HL-60 (cell line): ENCODE measurements around the gene ZNF81.
"Not testable (repeated sequence)": the region's sequence is repeated elsewhere in the genome, so short reads cannot be mapped to it uniquely, and the experiment has no call there.

ENCODE experiments used
- GABPA ChIP-seq: IDR thresholded peaks from 2 replicates; pipeline ENCODE4 v1.6.1; 2012; ENCODE audit warnings: low read depth
- POLR2AphosphoS5 ChIP-seq: IDR thresholded peaks from 2 replicates; pipeline ENCODE4 v1.6.1; 2012; ENCODE audit warnings: low read depth
- TF ChIP-seq, protein P1 (sequence below): IDR thresholded peaks from one replicate; pipeline ENCODE4 v1.5.1; 2011; ENCODE audit warnings: low read length, control low read depth, inconsistent platforms; ENCODE audit not compliant: insufficient read depth
- TF ChIP-seq, protein P2 (sequence below): IDR thresholded peaks from 2 replicates; pipeline ENCODE4 v1.6.1; 2012; ENCODE audit warnings: low read depth; ENCODE audit not compliant: insufficient replicate concordance

DNA sequence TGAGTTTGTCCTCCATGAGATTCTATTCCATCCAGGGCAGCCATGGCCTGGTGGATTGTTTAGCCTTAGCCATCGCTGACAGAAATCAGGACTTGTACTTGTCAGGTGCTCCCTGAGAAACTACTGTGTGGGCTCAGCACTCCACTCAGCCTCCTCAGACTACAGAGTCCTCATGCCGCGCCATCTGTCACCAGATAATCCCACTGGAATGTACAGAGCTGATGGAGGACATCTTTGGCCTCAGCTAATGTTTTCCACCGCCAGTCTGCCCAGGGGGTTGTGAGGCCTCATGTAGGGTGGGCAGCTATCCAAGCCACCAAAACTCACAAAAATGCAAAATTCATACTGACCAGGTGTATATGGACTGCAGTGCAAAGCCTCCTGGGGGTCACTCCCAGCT, 121.5 kb downstream of the ZNF81 start:
- TF ChIP-seq, protein P1, sequence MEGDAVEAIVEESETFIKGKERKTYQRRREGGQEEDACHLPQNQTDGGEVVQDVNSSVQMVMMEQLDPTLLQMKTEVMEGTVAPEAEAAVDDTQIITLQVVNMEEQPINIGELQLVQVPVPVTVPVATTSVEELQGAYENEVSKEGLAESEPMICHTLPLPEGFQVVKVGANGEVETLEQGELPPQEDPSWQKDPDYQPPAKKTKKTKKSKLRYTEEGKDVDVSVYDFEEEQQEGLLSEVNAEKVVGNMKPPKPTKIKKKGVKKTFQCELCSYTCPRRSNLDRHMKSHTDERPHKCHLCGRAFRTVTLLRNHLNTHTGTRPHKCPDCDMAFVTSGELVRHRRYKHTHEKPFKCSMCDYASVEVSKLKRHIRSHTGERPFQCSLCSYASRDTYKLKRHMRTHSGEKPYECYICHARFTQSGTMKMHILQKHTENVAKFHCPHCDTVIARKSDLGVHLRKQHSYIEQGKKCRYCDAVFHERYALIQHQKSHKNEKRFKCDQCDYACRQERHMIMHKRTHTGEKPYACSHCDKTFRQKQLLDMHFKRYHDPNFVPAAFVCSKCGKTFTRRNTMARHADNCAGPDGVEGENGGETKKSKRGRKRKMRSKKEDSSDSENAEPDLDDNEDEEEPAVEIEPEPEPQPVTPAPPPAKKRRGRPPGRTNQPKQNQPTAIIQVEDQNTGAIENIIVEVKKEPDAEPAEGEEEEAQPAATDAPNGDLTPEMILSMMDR, result not testable (repeated sequence)
- not testable (repeated sequence) for TF ChIP-seq POLR2AphosphoS5, GABPA
- TF ChIP-seq, protein P2, sequence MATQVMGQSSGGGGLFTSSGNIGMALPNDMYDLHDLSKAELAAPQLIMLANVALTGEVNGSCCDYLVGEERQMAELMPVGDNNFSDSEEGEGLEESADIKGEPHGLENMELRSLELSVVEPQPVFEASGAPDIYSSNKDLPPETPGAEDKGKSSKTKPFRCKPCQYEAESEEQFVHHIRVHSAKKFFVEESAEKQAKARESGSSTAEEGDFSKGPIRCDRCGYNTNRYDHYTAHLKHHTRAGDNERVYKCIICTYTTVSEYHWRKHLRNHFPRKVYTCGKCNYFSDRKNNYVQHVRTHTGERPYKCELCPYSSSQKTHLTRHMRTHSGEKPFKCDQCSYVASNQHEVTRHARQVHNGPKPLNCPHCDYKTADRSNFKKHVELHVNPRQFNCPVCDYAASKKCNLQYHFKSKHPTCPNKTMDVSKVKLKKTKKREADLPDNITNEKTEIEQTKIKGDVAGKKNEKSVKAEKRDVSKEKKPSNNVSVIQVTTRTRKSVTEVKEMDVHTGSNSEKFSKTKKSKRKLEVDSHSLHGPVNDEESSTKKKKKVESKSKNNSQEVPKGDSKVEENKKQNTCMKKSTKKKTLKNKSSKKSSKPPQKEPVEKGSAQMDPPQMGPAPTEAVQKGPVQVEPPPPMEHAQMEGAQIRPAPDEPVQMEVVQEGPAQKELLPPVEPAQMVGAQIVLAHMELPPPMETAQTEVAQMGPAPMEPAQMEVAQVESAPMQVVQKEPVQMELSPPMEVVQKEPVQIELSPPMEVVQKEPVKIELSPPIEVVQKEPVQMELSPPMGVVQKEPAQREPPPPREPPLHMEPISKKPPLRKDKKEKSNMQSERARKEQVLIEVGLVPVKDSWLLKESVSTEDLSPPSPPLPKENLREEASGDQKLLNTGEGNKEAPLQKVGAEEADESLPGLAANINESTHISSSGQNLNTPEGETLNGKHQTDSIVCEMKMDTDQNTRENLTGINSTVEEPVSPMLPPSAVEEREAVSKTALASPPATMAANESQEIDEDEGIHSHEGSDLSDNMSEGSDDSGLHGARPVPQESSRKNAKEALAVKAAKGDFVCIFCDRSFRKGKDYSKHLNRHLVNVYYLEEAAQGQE, result not testable (repeated sequence)
